ENCODE data around the gene SLC9C2.
"Not testable (repeated sequence)": the region's sequence is repeated elsewhere in the genome, so short reads cannot be mapped to it uniquely, and the experiment has no call there.

Gene SLC9C2

DNA sequence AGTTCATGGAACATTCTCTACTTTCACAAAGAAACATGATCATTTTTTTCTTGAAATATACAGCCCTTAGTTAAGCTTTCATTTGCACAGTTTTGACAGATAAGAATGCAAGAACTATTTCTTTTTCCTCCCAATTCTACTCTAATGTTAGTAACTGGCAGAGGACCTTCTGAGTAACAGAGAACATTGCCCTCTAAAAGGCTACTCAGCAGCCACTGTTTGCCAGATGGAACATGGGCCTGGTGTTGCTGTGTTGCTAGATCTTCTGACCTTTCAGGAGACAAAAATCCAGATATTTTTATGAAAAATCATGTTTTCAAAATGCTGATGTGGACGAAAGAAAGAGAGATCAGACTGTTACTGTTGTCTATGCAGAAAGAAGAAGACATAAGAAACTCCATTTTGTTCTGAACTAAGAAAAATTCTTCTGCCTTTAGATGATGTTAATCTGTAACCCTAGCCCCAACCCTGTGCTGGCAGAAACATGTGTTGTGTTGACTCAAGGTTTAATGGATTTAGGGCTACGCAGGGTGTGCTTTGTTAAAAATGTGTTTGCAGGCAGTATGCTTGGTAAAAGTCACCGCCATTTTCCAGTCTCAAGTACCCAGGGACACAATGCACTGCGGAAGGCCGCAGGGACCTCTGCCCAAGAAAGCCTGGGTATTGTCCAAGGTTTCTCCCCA lies 128.6 kb downstream of the SLC9C2 start:
- in situ Hi-C loops (cut with HindIII; ENCODE audit: low pct_unique_long_range_greater_than_20kb, low sequenced_read_pairs) = no loop called here
- DNase-seq (ENCODE audit: low read depth in 1 of 2, low spot score in 1 of 2) = no peak
- TF ChIP-seq JUND (IDR thresholded peaks at IDR 0.05; ENCODE audit: low read depth) = no peak

DNA sequence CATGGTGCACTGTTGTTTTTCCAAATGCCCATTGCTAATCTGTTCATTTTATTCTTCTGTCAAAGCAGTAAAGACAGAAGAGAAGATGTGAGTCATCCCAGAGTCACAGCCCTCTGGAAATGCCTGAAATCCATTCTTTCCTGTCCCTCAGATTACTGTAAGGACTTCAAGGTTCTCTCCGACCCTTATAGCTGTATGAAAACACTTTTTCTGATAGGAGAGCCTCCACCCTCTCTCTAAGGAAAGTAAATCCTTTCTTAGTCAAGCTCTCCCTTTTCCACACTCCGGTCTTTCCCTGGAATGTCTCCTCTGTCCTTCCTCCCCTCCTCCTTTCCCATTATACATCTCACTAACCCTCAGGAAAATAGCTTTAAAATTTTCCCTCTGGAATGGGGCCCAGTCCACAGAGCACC lies 129.3 kb downstream of the SLC9C2 start:
- in situ Hi-C loops (cut with HindIII; ENCODE audit: low pct_unique_long_range_greater_than_20kb, low sequenced_read_pairs) = no loop called here
- no peak for DNase-seq (ENCODE audit: low read depth in 1 of 2, low spot score in 1 of 2)
- no peak for TF ChIP-seq JUND (IDR thresholded peaks at IDR 0.05; ENCODE audit: low read depth)

DNA sequence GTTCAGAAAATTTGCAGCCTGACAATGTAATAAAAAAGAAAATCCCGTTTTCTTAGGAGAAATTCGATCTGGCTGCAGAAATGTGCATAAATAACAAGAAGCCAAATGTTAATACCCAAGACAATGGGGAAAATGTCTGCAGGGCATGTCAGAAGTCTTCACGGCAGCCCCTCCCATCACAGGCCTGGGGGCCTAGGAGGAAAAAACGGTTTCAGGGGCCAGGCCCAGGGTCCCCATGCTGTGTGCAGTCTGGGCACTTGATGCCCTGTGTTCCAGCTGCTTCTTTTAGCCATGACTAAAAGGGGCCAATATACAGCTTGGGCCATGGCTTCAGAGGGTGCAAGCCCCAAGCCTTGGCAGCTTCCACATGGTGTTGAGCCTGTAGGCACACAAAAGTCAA lies 132.3 kb downstream of the SLC9C2 start:
- no peak for DNase-seq (ENCODE audit: low read depth in 1 of 2, low spot score in 1 of 2)
- TF ChIP-seq JUND (IDR thresholded peaks at IDR 0.05; ENCODE audit: low read depth) = no peak
- in situ Hi-C loops (cut with HindIII; ENCODE audit: low pct_unique_long_range_greater_than_20kb, low sequenced_read_pairs) = no loop called here

DNA sequence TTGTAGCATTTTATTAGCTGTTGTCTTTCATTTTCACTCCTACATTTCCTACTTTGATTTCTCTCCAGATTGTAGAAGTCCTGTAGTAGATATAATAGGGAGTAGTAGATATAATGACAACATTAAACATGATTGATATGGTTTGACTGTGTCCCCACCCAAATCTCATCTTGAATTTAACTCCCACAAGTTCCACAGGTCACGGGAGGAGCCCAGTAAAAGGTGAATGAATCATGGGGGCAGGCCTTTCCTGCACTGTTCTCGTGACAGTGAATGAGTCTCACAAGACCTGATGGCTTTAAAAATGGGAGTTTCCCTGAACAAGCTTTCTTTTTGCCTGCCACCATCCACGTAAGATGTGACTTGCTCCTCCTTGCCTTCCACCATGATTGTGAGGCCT lies 133.2 kb downstream of the SLC9C2 start:
- no peak for TF ChIP-seq JUND (IDR thresholded peaks at IDR 0.05; ENCODE audit: low read depth)
- in situ Hi-C loops (cut with HindIII; ENCODE audit: low pct_unique_long_range_greater_than_20kb, low sequenced_read_pairs) = no loop called here

DNA sequence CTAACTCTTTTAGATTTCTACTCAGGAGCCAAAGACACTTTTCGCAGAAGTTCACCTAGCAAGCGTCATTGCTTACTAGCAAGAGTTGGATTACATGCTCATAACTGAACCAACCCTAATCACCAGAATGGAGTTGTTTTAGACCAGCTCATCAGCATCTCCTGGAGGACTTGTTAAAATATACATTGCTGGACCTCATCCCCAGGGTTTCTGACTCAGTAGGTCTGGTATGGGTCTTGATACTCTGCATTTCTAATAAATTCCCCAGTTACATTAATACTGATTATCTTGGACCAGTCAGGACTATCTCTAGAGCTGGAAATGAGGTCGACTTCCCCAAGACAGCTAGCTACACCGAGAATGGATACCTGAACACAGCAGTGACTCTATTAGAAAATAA lies 135.4 kb downstream of the SLC9C2 start:
- TF ChIP-seq JUND (IDR thresholded peaks at IDR 0.05; ENCODE audit: low read depth) = no peak
- in situ Hi-C loops (cut with HindIII; ENCODE audit: low pct_unique_long_range_greater_than_20kb, low sequenced_read_pairs) = no loop called here
- DNase-seq (ENCODE audit: low read depth in 1 of 2, low spot score in 1 of 2) = no peak

More for the DNA sequence above, 133.2 kb downstream of the SLC9C2 start:
- no peak for DNase-seq (ENCODE audit: low read depth in 1 of 2, low spot score in 1 of 2)

DNA sequence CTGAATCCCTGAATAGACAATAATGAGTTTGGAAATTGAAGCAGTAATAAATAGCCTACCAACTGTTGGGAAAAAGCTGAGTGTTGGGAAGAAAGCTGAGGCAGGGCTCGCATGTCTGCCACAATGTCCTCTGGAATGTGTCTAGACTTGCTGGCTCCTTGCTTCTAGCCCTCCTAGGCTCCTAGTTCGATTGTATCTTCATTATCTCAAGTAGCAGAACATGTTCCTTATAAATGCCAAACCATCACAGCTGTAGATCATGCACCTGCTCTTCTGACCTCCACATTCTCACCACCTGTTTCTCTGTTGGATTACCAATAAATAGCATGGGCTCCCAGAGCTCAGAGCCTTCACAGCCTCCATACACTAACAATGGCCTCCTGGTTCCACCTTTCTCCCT lies 138.7 kb downstream of the SLC9C2 start:
- in situ Hi-C loops (cut with HindIII; ENCODE audit: low pct_unique_long_range_greater_than_20kb, low sequenced_read_pairs); DNase-seq (ENCODE audit: low read depth in 1 of 2, low spot score in 1 of 2): not testable (repeated sequence)

DNA sequence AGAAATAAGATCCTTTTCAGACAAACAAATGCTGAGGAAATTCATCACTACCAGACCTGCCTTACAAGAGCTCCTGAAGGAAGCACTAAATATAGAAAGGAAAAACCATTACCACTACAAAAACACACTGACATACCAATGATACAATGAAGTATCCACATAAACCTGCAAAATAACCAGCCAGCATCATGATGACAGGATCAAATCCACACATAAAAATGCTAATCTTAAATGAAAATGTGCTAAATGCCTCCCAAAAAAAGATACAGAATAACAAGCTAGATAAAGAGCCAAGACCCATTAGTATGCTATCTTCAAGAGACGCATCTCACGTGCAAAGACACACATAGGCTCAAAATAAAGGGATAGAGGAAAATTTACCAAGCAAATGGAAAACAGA lies 140.2 kb downstream of the SLC9C2 start:
- DNase-seq (ENCODE audit: low read depth in 1 of 2, low spot score in 1 of 2); in situ Hi-C loops (cut with HindIII; ENCODE audit: low pct_unique_long_range_greater_than_20kb, low sequenced_read_pairs): not testable (repeated sequence)

DNA sequence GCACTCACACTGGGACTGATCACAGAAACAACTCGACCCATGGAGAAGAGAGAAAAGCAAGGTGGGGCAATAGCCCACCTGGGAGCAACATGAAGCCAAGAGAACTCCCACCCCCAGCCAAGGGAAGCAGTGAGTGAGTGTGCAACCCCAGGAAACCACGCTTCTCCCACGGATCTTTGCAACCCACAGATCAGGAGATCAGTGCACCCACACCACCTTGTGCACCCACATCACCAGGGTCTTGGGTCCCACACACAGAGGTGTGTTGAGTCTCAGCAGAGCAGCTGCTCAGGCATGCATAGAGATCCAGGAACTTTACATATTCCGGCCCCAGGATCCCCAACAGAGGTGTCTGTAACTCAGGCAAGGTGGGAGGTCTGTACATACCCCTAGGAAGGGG lies 143.0 kb downstream of the SLC9C2 start:
- in situ Hi-C loops (cut with HindIII; ENCODE audit: low pct_unique_long_range_greater_than_20kb, low sequenced_read_pairs) = no loop called here
- no peak for TF ChIP-seq JUND (IDR thresholded peaks at IDR 0.05; ENCODE audit: low read depth)
- DNase-seq (ENCODE audit: low read depth in 1 of 2, low spot score in 1 of 2) = no peak

DNA sequence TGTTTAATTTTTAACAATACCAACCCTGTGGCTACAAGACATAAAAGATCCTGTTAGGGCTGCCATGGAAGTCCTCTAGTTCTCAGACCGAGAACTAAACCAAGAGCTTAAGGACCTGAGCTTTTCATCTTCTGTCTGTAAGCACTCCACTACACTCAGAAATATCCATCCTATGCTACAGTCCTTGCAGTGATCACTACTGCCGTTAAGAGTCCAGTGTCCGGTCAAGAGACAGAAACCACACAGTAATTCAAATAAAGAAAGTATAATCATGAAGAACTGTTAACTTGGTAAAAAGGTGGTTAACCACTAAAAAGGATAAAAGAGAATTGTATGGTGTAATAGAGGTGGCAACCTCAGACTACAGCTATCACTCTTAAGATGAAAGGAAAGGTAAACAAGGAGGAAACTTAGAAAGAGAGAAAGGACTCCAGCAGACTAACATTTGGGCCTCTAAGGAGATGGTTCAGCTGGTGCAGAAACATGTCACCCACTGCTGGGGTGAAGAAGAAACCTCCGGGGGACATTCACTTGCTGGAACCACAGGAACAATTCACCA lies 147.8 kb downstream of the SLC9C2 start:
- no peak for DNase-seq (ENCODE audit: low read depth in 1 of 2, low spot score in 1 of 2)

DNA sequence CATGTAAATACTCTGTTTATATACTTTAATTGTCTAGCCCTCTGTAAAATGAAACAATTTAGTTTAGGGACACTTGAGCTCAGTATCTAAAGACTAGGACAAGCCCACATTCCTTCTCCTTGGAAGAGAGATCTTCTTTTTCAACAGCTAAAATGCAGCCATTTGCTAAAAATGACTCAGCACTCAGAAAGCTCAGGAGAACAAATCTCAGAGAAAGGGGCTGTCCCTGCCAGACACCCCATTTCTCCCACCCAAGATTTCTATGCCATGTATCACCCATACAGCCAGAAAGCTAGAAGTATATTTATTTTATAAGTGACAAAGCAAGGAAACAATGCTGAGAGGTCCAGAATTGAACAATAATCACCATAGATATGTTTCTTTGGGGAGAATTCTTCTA lies 148.9 kb downstream of the SLC9C2 start:
- DNase-seq (ENCODE audit: low read depth in 1 of 2, low spot score in 1 of 2) = no peak
- in situ Hi-C loops (cut with HindIII; ENCODE audit: low pct_unique_long_range_greater_than_20kb, low sequenced_read_pairs) = no loop called here
- no peak for TF ChIP-seq JUND (IDR thresholded peaks at IDR 0.05; ENCODE audit: low read depth)

More for the DNA sequence above, 147.8 kb downstream of the SLC9C2 start:
- in situ Hi-C loops (cut with HindIII; ENCODE audit: low pct_unique_long_range_greater_than_20kb, low sequenced_read_pairs) = no loop called here
- TF ChIP-seq JUND (IDR thresholded peaks at IDR 0.05; ENCODE audit: low read depth) = no peak

DNA sequence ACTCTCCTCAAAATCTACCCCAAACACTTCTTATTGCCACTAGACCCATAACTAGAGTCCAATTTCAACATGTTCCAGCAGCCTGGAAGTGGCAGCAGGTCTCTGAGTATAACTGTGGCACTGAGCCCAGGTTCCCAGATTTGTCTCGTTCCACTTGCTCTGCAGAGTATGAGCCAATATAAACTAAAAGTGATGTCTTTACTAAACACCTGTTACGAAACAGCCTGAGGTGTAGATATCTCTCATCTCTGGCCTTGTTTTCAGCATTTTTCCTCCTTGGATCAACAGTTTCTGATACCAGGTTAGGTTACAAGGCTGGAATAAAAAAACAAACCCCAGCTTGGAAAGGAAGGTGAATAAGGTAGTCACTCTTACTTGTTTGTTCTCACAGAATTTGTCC lies 150.9 kb downstream of the SLC9C2 start:
- in situ Hi-C loops (cut with HindIII; ENCODE audit: low pct_unique_long_range_greater_than_20kb, low sequenced_read_pairs) = no loop called here
- TF ChIP-seq JUND (IDR thresholded peaks at IDR 0.05; ENCODE audit: low read depth) = peak; percentile 57; the same call in 1 of the 2 replicates
- DNase-seq (ENCODE audit: low read depth in 1 of 2, low spot score in 1 of 2) = peak; percentile 11 to 84
